SK-N-SH (cell line): ENCODE results near the gene TECTB. TPM values are rescaled to one million over a fixed set of nuclear protein-coding genes. Genes with fewer than 3 reads are reported as not detected.

Source experiments
- CTCF ChIA-PET: fragments of 300-600, 350-600 bp; formaldehyde crosslinking; extraction: SDS; loops from one replicate; lab custom pipeline; 2021; lab: Yijun Ruan, JAX
- POLR2A ChIA-PET: fragments of 350-600 bp; sonication (Branson Sonifier 250); formaldehyde crosslinking; extraction: SDS; loops from one replicate; lab custom pipeline; 2020; ENCODE audit warnings: antibody characterized with exemption, inconsistent platforms; lab: Yijun Ruan, JAX
- DNase-seq: peaks from one replicate; pipeline ENCODE4 v3.0.0; 2012
- H2AFZ ChIP-seq: fragments of 200-600 bp; sonication (generic); 2 replicates; pipeline ENCODE4 v1.8.1; 2016; ENCODE audit warnings: antibody characterized with exemption, mild to moderate bottlenecking, low read depth
- H3F3A ChIP-seq: fragments of 200-600 bp; sonication (generic); replicated peaks from 2 replicates; pipeline ENCODE3; 2016; ENCODE audit warnings: antibody characterized with exemption, mild to moderate bottlenecking; ENCODE audit not compliant: insufficient read depth
- H3K27ac ChIP-seq, 2 experiments: fragments of 200-500 bp in 1 of 2; fragments of 200-600 bp in 1 of 2; sonication (Bioruptor generic) in 1 of 2; sonication (generic), shearing (Covaris generic) in 1 of 2; 2 replicates each; pipeline versions ENCODE4 v1.5.1 to v1.6.1; 2014 to 2016; ENCODE audit warnings: low read depth in 2 of 2, inconsistent platforms in 1 of 2, low read length in 1 of 2, mild to moderate bottlenecking in 1 of 2, mixed read lengths in 1 of 2
- H3K27me3 ChIP-seq: fragments of 200-600 bp; sonication (generic), shearing (Covaris generic); 2 replicates; pipeline ENCODE4 v1.6.1; 2016; ENCODE audit warnings: mixed run types; ENCODE audit not compliant: insufficient read depth
- H3K36me3 ChIP-seq, 2 experiments: fragments of 200-500 bp in 1 of 2; fragments of 200-600 bp in 1 of 2; sonication (Bioruptor generic) in 1 of 2; sonication (generic) in 1 of 2; replicated peaks in 1 of 2; 2 replicates each; pipeline versions ENCODE3 to v1.5.1; 2014 to 2016; ENCODE audit warnings: low read length in 1 of 2, mild to moderate bottlenecking in 1 of 2; ENCODE audit not compliant: insufficient read depth in 2 of 2, control insufficient read depth in 1 of 2
- H3K4me1 ChIP-seq, 2 experiments: fragments of 200-500 bp in 1 of 2; fragments of 200-600 bp in 1 of 2; sonication (Bioruptor generic) in 1 of 2; sonication (generic), shearing (Covaris generic) in 1 of 2; 2 replicates each; pipeline versions ENCODE4 v1.5.1 to v1.6.1; 2014 to 2016; ENCODE audit warnings: low read depth in 1 of 2, low read length in 1 of 2, mixed run types in 1 of 2; ENCODE audit not compliant: insufficient read depth in 2 of 2, control insufficient read depth in 1 of 2
- H3K4me2 ChIP-seq: fragments of 200-600 bp; sonication (generic), shearing (Covaris generic); 2 replicates; pipeline ENCODE4 v1.6.1; 2017; ENCODE audit warnings: mixed run types
- H3K4me3 ChIP-seq, 2 experiments: fragments of 200-500 bp in 1 of 2; fragments of 200-600 bp in 1 of 2; sonication (Bioruptor generic) in 1 of 2; sonication (generic), shearing (Covaris generic) in 1 of 2; 2 replicates each; pipeline versions ENCODE4 v1.5.1 to v1.8.1; 2014 to 2016; ENCODE audit warnings: low read depth in 2 of 2, inconsistent platforms in 1 of 2, low read length in 1 of 2, mild to moderate bottlenecking in 1 of 2, mixed read lengths in 1 of 2, moderate library complexity in 1 of 2
- H3K79me2 ChIP-seq: fragments of 200-600 bp; sonication (generic); 2 replicates; pipeline ENCODE4 v1.8.1; 2017; ENCODE audit warnings: mild to moderate bottlenecking; ENCODE audit not compliant: insufficient read depth
- H3K9ac ChIP-seq: fragments of 200-600 bp; sonication (generic); 2 replicates; pipeline ENCODE4 v1.6.1; 2017; ENCODE audit warnings: mixed run types
- H3K9me2 ChIP-seq: fragments of 200-600 bp; sonication (generic); 2 replicates; pipeline ENCODE4 v1.6.1; 2017; ENCODE audit warnings: mixed run types
- H3K9me3 ChIP-seq: fragments of 200-600 bp; sonication (generic); 2 replicates; pipeline ENCODE4 v1.6.1; 2017; ENCODE audit warnings: mixed run types, mild to moderate bottlenecking, moderate library complexity
- H4K20me1 ChIP-seq: fragments of 200-600 bp; sonication (generic); 2 replicates; pipeline ENCODE4 v1.6.1; 2017; ENCODE audit warnings: mild to moderate bottlenecking, mixed run types; ENCODE audit not compliant: insufficient read depth
- CHD2 ChIP-seq: fragments of 150-350 bp; IDR thresholded peaks from 2 replicates; pipeline ENCODE4 v1.6.1; 2018; ENCODE audit warnings: low read length; ENCODE audit not compliant: partially characterized antibody
- ELF1 ChIP-seq: IDR thresholded peaks from 2 replicates; pipeline ENCODE4 v1.4.0; 2012
- EP300 ChIP-seq, 2 experiments: IDR thresholded peaks; 2 replicates each; pipeline versions ENCODE4 v1.4.0 to v1.6.1; 2012; ENCODE audit warnings: borderline replicate concordance in 1 of 2, low read depth in 1 of 2, low read length in 1 of 2
- GABPA ChIP-seq: IDR thresholded peaks from 2 replicates; pipeline ENCODE4 v1.4.0; 2012; ENCODE audit warnings: low read depth, mild to moderate bottlenecking
- IRF3 ChIP-seq: fragments of 150-350 bp; IDR thresholded peaks from 2 replicates; pipeline ENCODE4 v1.6.1; 2016; ENCODE audit warnings: mild to moderate bottlenecking, low read depth, low read length
- MEF2A ChIP-seq: IDR thresholded peaks from 2 replicates; pipeline ENCODE4 v1.4.0; 2012; ENCODE audit warnings: low read depth, borderline replicate concordance
- NRF1 ChIP-seq: IDR thresholded peaks from 2 replicates; pipeline ENCODE4 v1.6.1; 2012; ENCODE audit warnings: low read depth, mild to moderate bottlenecking, low read length
- POLR2AphosphoS5 ChIP-seq: IDR thresholded peaks from 2 replicates; pipeline ENCODE4 v1.6.1; 2012; ENCODE audit warnings: low read depth, low read length
- RAD21 ChIP-seq: IDR thresholded peaks from 2 replicates; pipeline ENCODE4 v1.6.1; 2012; ENCODE audit warnings: mild to moderate bottlenecking, low read length
- RCOR1 ChIP-seq: fragments of 150-350 bp; IDR thresholded peaks from 2 replicates; pipeline ENCODE4 v1.6.1; 2017; ENCODE audit warnings: antibody characterized with exemption, low read length
- SIN3A ChIP-seq: IDR thresholded peaks from 2 replicates; pipeline ENCODE4 v1.6.1; 2012; ENCODE audit warnings: low read depth, mild to moderate bottlenecking, low read length, moderate library complexity, borderline replicate concordance
- TCF12 ChIP-seq: IDR thresholded peaks from 2 replicates; pipeline ENCODE4 v1.4.0; 2012
- TEAD4 ChIP-seq: IDR thresholded peaks from 2 replicates; pipeline ENCODE4 v1.4.0; 2012; ENCODE audit warnings: mild to moderate bottlenecking, borderline replicate concordance; ENCODE audit not compliant: insufficient read depth
- ZBTB33 ChIP-seq: IDR thresholded peaks from 2 replicates; pipeline ENCODE4 v1.4.0; 2012; ENCODE audit warnings: low read depth, borderline replicate concordance
- WGBS: methylation state at CpG from one replicate; pipeline ENCODE4 v1.1.6; 2017; ENCODE audit warnings: low lambda C conversion rate; 5-methylcytosine and 5-hydroxymethylcytosine counted together
- polyA plus RNA-seq, 3 experiments: library from polyadenylated mRNA; depleted of rRNA; stranded (reverse); fragments of >200 nt; gene quantifications; 2 replicates each; pipeline ENCODE4 v1.2.3, GENCODE V29; 2012
- TF ChIP-seq, protein P1 (sequence below): fragments of 150-350 bp; IDR thresholded peaks from 2 replicates; pipeline ENCODE4 v1.6.1; 2017; ENCODE audit warnings: antibody characterized with exemption, low read length, low read depth, borderline replicate concordance
- TF ChIP-seq, protein P2 (sequence below): IDR thresholded peaks from 2 replicates; pipeline ENCODE4 v1.4.0; 2012; ENCODE audit warnings: low read depth

TECTB gene
- polyA plus RNA-seq, 1 of the 3 experiments (the other 2 are of a cell fraction): not detected

DNA sequence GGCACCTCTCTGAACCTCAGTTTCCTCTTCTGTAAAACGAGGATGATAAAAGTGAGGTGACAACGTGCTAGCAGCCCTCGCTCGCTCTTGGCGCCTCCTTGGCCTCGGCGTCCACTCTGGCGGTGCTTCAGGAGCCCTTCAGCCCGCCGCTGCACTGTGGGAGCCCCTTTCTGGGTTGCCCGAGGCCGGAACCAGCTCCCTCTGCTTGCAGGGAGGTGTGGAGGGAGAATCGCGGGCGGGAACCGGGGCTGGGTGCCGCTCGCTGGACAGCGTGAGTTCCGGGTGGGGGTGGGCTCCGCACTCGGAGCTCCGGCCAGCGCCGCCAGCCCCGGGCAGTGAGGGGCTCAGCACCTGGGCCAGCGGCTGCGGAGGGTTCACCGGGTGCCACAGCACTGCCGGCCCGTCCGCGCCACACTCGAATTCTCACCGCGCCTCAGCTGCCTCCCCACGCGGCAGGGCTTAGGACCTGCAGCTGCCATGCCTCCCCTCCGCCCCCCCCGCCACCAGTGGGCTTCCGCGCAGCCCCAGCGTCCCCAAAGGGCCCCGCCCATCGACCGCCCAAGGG is 66.4 kb downstream of the TECTB start:
- CTCF ChIA-PET: interaction anchor here (1.3 to 1.6 kb wide), 2 partner anchors 11 to 122 kb away, joined by 3 to 4 read pairs; no protein-coding TSS in a partner anchor
- Histone ChIP-seq H3K79me2 (no peaks in the 10 kb centered on the region), H3K9me2 (no peaks in the 10 kb centered on the region), H2AFZ (no peak overlapping the region), H3K27ac (no peak overlapping the region), H3K4me3 (no peak overlapping the region), H3K9me3 (no peaks in the 10 kb centered on the region), H3K4me1 (no peaks in the 10 kb centered on the region), H3K36me3 (no peaks in the 10 kb centered on the region), H3F3A (no peaks in the 10 kb centered on the region), H3K9ac (no peak overlapping the region), H4K20me1 (no peaks in the 10 kb centered on the region), H3K27me3 (no peaks in the 10 kb centered on the region), H3K4me2 (no peak overlapping the region)
- TF ChIP-seq, protein P1, sequence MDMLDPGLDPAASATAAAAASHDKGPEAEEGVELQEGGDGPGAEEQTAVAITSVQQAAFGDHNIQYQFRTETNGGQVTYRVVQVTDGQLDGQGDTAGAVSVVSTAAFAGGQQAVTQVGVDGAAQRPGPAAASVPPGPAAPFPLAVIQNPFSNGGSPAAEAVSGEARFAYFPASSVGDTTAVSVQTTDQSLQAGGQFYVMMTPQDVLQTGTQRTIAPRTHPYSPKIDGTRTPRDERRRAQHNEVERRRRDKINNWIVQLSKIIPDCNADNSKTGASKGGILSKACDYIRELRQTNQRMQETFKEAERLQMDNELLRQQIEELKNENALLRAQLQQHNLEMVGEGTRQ: no peak
- TF ChIP-seq, protein P2, sequence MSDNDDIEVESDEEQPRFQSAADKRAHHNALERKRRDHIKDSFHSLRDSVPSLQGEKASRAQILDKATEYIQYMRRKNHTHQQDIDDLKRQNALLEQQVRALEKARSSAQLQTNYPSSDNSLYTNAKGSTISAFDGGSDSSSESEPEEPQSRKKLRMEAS: no peak
- TF ChIP-seq CHD2 (no peak), ELF1 (no peak), IRF3 (no peak), TEAD4 (no peak), EP300 (IDR thresholded peaks at IDR 0.05; ENCODE audit: borderline replicate concordance in 1 of 2, low read depth in 1 of 2, low read length in 1 of 2) (no peak), MEF2A (no peak), GABPA (no peak), ZBTB33 (no peak), POLR2AphosphoS5 (no peak), NRF1 (no peak), SIN3A (no peak), RAD21 (no peak), RCOR1 (no peak), TCF12 (no peak)
- 57% methylated on average over 25 of the region's 46 CpGs for WGBS
- no peak for DNase-seq
- POLR2A ChIA-PET: interaction anchor here (0.8 kb wide), 1 partner anchor 11 kb away, joined by 3 read pairs; no protein-coding TSS in a partner anchor
